OCI-LY7 (cell line): Measurements from ENCODE around the gene TBC1D10B. TPM values are rescaled to one million over a fixed set of nuclear protein-coding genes. Genes with fewer than 3 reads are reported as not detected.

ENCODE experiments used
- BruUV-seq: library from RNA; stranded (reverse); fragments of 400-500 nt; replicated peaks from 2 replicates; lab custom pipeline; 2021; lab: Mats Ljungman, UMichigan
- CTCF ChIA-PET: fragments of 300-600 bp; sonication (Branson Sonifier 250); formaldehyde crosslinking; loops from one replicate; lab custom pipeline; 2022; ENCODE audit warnings: antibody characterized with exemption; ENCODE audit not compliant: unreplicated experiment; lab: Charles Lee
- POLR2A ChIA-PET: fragments of 300-600 bp; sonication (Branson Sonifier 250); formaldehyde crosslinking; loops from one replicate; lab custom pipeline; 2022; ENCODE audit warnings: antibody characterized with exemption; lab: Charles Lee
- DNase-seq: peaks from one replicate; pipeline ENCODE4 v3.0.0-alpha.2; 2015; ENCODE audit warnings: low spot score
- H2AFZ ChIP-seq: fragments of 200-600 bp; sonication (generic), shearing (Covaris generic); 2 replicates; pipeline ENCODE4 v1.6.1; 2014; ENCODE audit warnings: mild to moderate bottlenecking, antibody characterized with exemption, low read length, moderate library complexity
- H3K27ac ChIP-seq: fragments of 200-600 bp; sonication (generic); 2 replicates; pipeline ENCODE4 v1.5.1; 2014; ENCODE audit warnings: mixed run types, low read depth, mild to moderate bottlenecking, moderate library complexity, low read length, inconsistent platforms; ENCODE audit not compliant: poor library complexity, severe bottlenecking
- H3K36me3 ChIP-seq: fragments of 200-600 bp; sonication (generic); 2 replicates; pipeline ENCODE4 v1.6.1; 2014; ENCODE audit warnings: mild to moderate bottlenecking, antibody characterized with exemption, low read length, moderate library complexity, mixed read lengths; ENCODE audit not compliant: insufficient read depth
- H3K4me1 ChIP-seq: fragments of 200-600 bp; sonication (generic); 2 replicates; pipeline ENCODE4 v1.5.1; 2014; ENCODE audit warnings: mild to moderate bottlenecking, low read length; ENCODE audit not compliant: insufficient read depth, poor library complexity, severe bottlenecking
- H3K4me2 ChIP-seq: fragments of 200-600 bp; sonication (generic); 2 replicates; pipeline ENCODE4 v1.6.1; 2014; ENCODE audit warnings: mild to moderate bottlenecking, low read length
- H3K4me3 ChIP-seq: fragments of 200-600 bp; sonication (generic); 2 replicates; pipeline ENCODE4 v1.5.1; 2014; ENCODE audit warnings: mild to moderate bottlenecking, low read depth, low read length; ENCODE audit not compliant: poor library complexity, severe bottlenecking
- H3K79me2 ChIP-seq: fragments of 200-600 bp; sonication (generic); 2 replicates; pipeline ENCODE4 v1.6.1; 2016; ENCODE audit warnings: low read depth, mild to moderate bottlenecking, low read length, moderate library complexity, mixed read lengths; ENCODE audit not compliant: insufficient read depth
- H3K9me2 ChIP-seq: fragments of 200-600 bp; sonication (generic); 2 replicates; pipeline ENCODE4 v1.6.1; 2016; ENCODE audit warnings: mild to moderate bottlenecking, low read length, mixed read lengths; ENCODE audit not compliant: insufficient read depth
- H3K9me3 ChIP-seq: fragments of 200-600 bp; sonication (generic); 2 replicates; pipeline ENCODE4 v1.6.1; 2014; ENCODE audit warnings: mild to moderate bottlenecking, mixed run types, low read length, mixed read lengths
- H4K20me1 ChIP-seq: fragments of 200-600 bp; sonication (generic); 2 replicates; pipeline ENCODE4 v1.6.1; 2014; ENCODE audit warnings: mild to moderate bottlenecking, antibody characterized with exemption, low read length, moderate library complexity, mixed read lengths; ENCODE audit not compliant: insufficient read depth
- EZH2phosphoT487 ChIP-seq: fragments of 200-600 bp; sonication (generic); IDR thresholded peaks from 2 replicates; pipeline ENCODE4 v1.6.1; 2018; ENCODE audit warnings: low read depth, borderline replicate concordance, mild to moderate bottlenecking, mixed run types, antibody characterized with exemption, low read length, moderate library complexity, mixed read lengths
- intact Hi-C: fragments of 100-400 bp; cut with micrococcal nuclease; formaldehyde crosslinking; loops from one replicate; pipeline ENCODE4 v1.10.0; 2022; ENCODE audit not compliant: unreplicated experiment
- total RNA-seq, 2 experiments: library from RNA; depleted of rRNA in 1 of 2; stranded (reverse); fragments of >200 nt in 1 of 2; shearing (Covaris generic) in 1 of 2; gene quantifications; 2 replicates each; pipeline ENCODE4 v1.2.3, GENCODE V29; 2014 to 2022
- TF ChIP-seq, protein P1 (sequence below): fragments of 200-600 bp; sonication (generic); conservative IDR thresholded peaks from 2 replicates; pipeline ENCODE4 v1.5.1; 2014; ENCODE audit warnings: mild to moderate bottlenecking, antibody characterized with exemption, low read length, moderate library complexity, mixed read lengths

TBC1D10B gene
- total RNA-seq, 2 experiments from 2014 or later: 44.9 to 78.6 TPM

DNA sequence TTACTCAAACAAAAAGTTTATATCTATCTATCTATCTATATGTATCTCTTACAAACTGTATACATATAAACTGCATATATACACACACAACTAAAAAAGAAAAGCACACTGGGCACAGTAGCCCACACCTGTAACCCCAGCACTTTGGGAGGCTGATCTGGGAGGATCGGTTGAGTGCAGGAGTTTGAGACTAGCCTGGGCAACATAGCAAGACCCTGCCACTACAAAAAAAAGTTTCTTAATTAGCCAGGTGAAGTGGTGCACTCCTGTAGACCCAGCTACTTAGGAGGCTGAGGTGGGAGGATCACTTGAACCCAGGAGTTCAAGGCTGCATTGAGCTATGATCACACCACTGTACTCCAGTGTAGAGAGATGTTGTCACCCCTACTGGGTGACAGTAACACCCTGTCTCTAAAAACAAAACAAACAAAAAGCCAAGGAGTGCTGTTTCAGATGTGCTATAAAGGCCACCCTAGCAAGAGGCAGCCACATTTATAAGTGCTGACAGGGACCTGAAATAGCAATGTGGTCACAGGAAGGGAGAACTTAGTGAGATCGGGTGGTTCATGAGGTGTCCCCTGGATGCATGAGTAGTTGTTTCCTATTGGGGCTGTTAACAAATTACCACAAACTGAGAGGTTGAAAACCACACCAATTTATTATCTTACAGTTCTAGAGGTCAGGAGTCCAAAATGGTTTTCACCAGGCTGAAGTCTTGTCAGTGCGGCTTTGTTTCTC lies 20.0 kb downstream of the TBC1D10B start:
- Histone ChIP-seq H3K27ac (peak overlapping the region; percentile 98), H3K79me2 (peaks cover 37% of the 10 kb centered on the region), H3K4me1 (peaks cover 88% of the 10 kb centered on the region), H3K4me2 (peak overlapping the region; percentile 99), H4K20me1 (no peaks in the 10 kb centered on the region), H3K4me3 (peak overlapping the region; percentile 98), H3K36me3 (peaks cover 54% of the 10 kb centered on the region), H2AFZ (no peak overlapping the region), H3K9me2 (no peaks in the 10 kb centered on the region), H3K9me3 (no peaks in the 10 kb centered on the region)
- intact Hi-C loops: loop anchor here (10.0 kb wide), 1 partner anchor 286 kb away; the partner anchor contains the start of gene ALDOA
- DNase-seq: peak; percentile 79
- POLR2A ChIA-PET: interaction anchor here (0.6 to 4.5 kb wide), 4 partner anchors 21 to 270 kb away, joined by 3 to 21 read pairs (median 4); partner anchors contain the start of genes TBC1D10B, ZNF48 and ZNF771
- TF ChIP-seq EZH2phosphoT487: no peak
- TF ChIP-seq, protein P1, sequence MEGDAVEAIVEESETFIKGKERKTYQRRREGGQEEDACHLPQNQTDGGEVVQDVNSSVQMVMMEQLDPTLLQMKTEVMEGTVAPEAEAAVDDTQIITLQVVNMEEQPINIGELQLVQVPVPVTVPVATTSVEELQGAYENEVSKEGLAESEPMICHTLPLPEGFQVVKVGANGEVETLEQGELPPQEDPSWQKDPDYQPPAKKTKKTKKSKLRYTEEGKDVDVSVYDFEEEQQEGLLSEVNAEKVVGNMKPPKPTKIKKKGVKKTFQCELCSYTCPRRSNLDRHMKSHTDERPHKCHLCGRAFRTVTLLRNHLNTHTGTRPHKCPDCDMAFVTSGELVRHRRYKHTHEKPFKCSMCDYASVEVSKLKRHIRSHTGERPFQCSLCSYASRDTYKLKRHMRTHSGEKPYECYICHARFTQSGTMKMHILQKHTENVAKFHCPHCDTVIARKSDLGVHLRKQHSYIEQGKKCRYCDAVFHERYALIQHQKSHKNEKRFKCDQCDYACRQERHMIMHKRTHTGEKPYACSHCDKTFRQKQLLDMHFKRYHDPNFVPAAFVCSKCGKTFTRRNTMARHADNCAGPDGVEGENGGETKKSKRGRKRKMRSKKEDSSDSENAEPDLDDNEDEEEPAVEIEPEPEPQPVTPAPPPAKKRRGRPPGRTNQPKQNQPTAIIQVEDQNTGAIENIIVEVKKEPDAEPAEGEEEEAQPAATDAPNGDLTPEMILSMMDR: no peak
- no TSS peak for BruUV-seq
- CTCF ChIA-PET: interaction anchor here (0.6 to 1.2 kb wide), 3 partner anchors 8 to 21 kb away, joined by 3 to 4 read pairs (median 3); no protein-coding TSS in a partner anchor

DNA sequence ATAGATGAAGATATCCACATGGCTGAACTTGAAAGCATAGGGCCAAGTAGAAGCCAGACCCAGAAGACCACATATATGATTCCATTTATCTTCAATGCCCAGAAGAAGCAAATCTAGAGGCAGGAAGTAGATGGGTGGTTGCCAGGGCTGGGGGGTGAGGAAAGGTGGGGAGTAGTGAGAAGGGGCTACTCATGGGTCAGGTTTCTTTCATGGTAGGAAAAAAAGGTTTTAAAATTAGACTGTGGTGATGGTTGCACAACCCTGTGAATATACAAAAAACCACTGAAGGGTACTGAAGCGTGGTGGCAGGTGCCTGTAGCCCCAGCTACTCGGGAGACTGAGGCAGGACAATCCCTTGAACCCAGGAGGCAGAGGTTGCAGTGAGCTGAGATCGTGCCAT lies 20.6 kb downstream of the TBC1D10B start:
- CTCF ChIA-PET: interaction anchor here (0.6 to 1.2 kb wide), 2 partner anchors 8 to 21 kb away, joined by 3 to 4 read pairs; no protein-coding TSS in a partner anchor
- Histone ChIP-seq H3K27ac (peak overlapping the region; percentile 98), H2AFZ (no peak overlapping the region), H3K9me3 (no peaks in the 10 kb centered on the region), H3K4me3 (peak overlapping the region; percentile 56), H3K79me2 (peaks cover 37% of the 10 kb centered on the region), H3K4me2 (peak overlapping the region; percentile 72), H3K9me2 (no peaks in the 10 kb centered on the region), H4K20me1 (no peaks in the 10 kb centered on the region), H3K36me3 (peaks cover 54% of the 10 kb centered on the region), H3K4me1 (peaks cover 94% of the 10 kb centered on the region)
- intact Hi-C loops: loop anchor here (10.0 kb wide), 1 partner anchor 285 kb away; the partner anchor contains the start of gene ALDOA
- TF ChIP-seq EZH2phosphoT487: no peak
- TF ChIP-seq, protein P1: no peak
- POLR2A ChIA-PET: interaction anchor here (0.6 to 4.5 kb wide), 4 partner anchors 22 to 270 kb away, joined by 3 to 21 read pairs (median 4); partner anchors contain the start of genes TBC1D10B, ZNF48 and ZNF771
- peak; percentile 95 for DNase-seq
- no TSS peak for BruUV-seq
